Activated CD8-positive, alpha-beta T cell treated with anti-CD3 and anti-CD28 coated beads for 36 hours (primary cell): ENCODE data around the gene ERC2. TPM values are rescaled to one million over a fixed set of nuclear protein-coding genes. Genes with fewer than 3 reads are reported as not detected.

ENCODE experiments used
- ATAC-seq: fragments of 200-7000 bp; cut with Tn5 transposase; one replicate; pipeline ENCODE4 v1.10.0; 2021; ENCODE audit warnings: mild to moderate bottlenecking, moderate library complexity
- CTCF ChIA-PET: fragments of 350-600 bp; sonication (Branson Sonifier 250); formaldehyde crosslinking; loops from one replicate; lab custom pipeline; 2021; ENCODE audit warnings: antibody characterized with exemption; lab: Charles Lee
- POLR2A ChIA-PET: fragments of 350-600 bp; sonication (Branson Sonifier 250); formaldehyde crosslinking; loops from one replicate; lab custom pipeline; 2021; ENCODE audit warnings: antibody characterized with exemption; lab: Charles Lee
- DNase-seq: peaks from one replicate; pipeline ENCODE4 v3.0.0-alpha.2; 2020
- H3K27ac Mint-ChIP-seq: one replicate; pipeline ENCODE4 v1.8.0; 2021; ENCODE audit warnings: mild to moderate bottlenecking, mixed read lengths
- H3K27me3 Mint-ChIP-seq: one replicate; pipeline ENCODE4 v1.8.0; 2021; ENCODE audit warnings: mixed read lengths
- H3K36me3 Mint-ChIP-seq: one replicate; pipeline ENCODE4 v1.8.0; 2021; ENCODE audit warnings: low read depth, mixed read lengths
- H3K4me1 Mint-ChIP-seq: one replicate; pipeline ENCODE4 v1.8.0; 2021; ENCODE audit warnings: low read depth, mixed read lengths
- H3K4me3 Mint-ChIP-seq: one replicate; pipeline ENCODE4 v1.8.0; 2021; ENCODE audit warnings: mild to moderate bottlenecking, moderate library complexity, mixed read lengths
- H3K9me3 Mint-ChIP-seq: one replicate; pipeline ENCODE4 v1.8.0; 2021; ENCODE audit warnings: mixed read lengths
- CTCF ChIP-seq: fragments of 200-600 bp; IDR thresholded peaks from one replicate; pipeline ENCODE4 v1.8.0; 2022; ENCODE audit warnings: antibody characterized with exemption, mild to moderate bottlenecking
- intact Hi-C: fragments of 100-400 bp; cut with micrococcal nuclease; formaldehyde crosslinking; loops from one replicate; pipeline ENCODE4 v1.10.0; 2022
- total RNA-seq, 2 experiments: library from RNA; stranded (reverse); gene quantifications; one replicate each; pipeline ENCODE4 v1.2.3, GENCODE V29; 2021

The ERC2 gene
- total RNA-seq, 2 experiments from 2014 or later: 0.18 to 0.52 TPM

GRCh38 chr3:56154297-56154696 lies 314.0 kb downstream of the ERC2 start:
- Mint-ChIP-seq H3K4me1 (no peaks in the 10 kb centered on the region), H3K36me3 (no peaks in the 10 kb centered on the region), H3K27me3 (no peaks in the 10 kb centered on the region), H3K4me3 (no peak overlapping the region), H3K9me3 (no peaks in the 10 kb centered on the region), H3K27ac (no peak overlapping the region)
- TF ChIP-seq CTCF: no peak
- POLR2A ChIA-PET: interaction anchor here (0.8 kb wide), 1 partner anchor 12 kb away, joined by 3 read pairs; no protein-coding TSS in a partner anchor
- intact Hi-C loops: no loop called here
- DNase-seq (no peak), ATAC-seq (no peak)
- CTCF ChIA-PET: interaction anchor here (0.6 kb wide), 1 partner anchor 601 kb away, joined by 3 read pairs; no protein-coding TSS in a partner anchor

DNA sequence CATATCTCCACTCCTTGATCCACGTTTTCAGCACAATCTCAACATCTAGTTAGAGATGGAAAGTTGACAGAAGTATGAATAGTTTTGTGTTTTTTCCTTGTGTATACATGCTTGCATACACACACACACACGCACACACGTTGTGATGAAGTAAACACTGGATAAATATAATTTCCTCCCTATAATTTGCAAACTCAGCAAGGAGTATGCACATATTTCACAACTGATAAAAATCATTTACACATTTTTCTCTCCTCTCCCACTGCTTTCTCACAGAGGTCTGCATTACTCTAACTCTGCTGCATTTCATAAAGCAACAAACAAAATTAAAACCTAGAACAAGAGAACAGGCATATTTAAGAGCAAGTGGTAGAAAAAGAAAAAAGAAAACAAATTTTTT lies 320.9 kb downstream of the ERC2 start:
- POLR2A ChIA-PET: no interaction called here

DNA sequence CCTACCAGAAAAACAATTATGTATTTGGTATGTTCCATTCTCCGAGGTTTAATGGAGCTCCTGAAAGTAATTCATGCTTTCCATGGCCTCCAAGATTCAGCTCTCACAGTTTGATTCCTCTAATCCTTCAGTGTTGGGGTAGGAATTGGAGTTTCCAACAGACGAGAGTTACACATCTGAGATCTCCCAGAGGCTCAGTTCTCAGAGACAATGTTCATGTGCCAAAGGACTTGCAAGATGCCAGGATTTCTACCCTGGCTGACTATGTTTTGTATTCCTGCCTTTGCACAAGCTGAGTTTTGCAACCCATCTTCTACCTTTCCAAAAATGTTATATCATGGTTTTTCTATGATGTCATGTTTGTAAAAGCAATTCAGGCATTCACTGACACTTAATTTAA lies 322.9 kb downstream of the ERC2 start:
- ATAC-seq: no peak
- H3K9me3 Mint-ChIP-seq: no peaks in the 10 kb centered on the region
- intact Hi-C loops: no loop called here

More for the DNA sequence above, 320.9 kb downstream of the ERC2 start:
- CTCF ChIA-PET: no interaction called here
- Mint-ChIP-seq H3K27me3 (peaks cover 3% of the 10 kb centered on the region), H3K4me1 (no peaks in the 10 kb centered on the region), H3K36me3 (no peaks in the 10 kb centered on the region), H3K4me3 (no peak overlapping the region), H3K9me3 (no peaks in the 10 kb centered on the region), H3K27ac (no peak overlapping the region)
- DNase-seq (no peak), ATAC-seq (no peak)
- intact Hi-C loops: no loop called here
- TF ChIP-seq CTCF: no peak

GRCh38 chr3:56144805-56145204 lies 323.5 kb downstream of the ERC2 start:
- Mint-ChIP-seq H3K27me3 (peaks cover 3% of the 10 kb centered on the region), H3K9me3 (no peaks in the 10 kb centered on the region), H3K4me3 (no peak overlapping the region), H3K27ac (no peak overlapping the region), H3K36me3 (no peaks in the 10 kb centered on the region), H3K4me1 (no peaks in the 10 kb centered on the region)
- no peak for ATAC-seq
- TF ChIP-seq CTCF: no peak
- DNase-seq: no peak
- ChIA-PET POLR2A (no interaction called here), CTCF (no interaction called here)
- intact Hi-C loops: no loop called here

More for the DNA sequence above, 322.9 kb downstream of the ERC2 start:
- ChIA-PET CTCF (no interaction called here), POLR2A (no interaction called here)
- no peak for DNase-seq
- H3K4me3 Mint-ChIP-seq: no peak overlapping the region
- no peaks in the 10 kb centered on the region for H3K36me3 Mint-ChIP-seq
- peaks cover 3% of the 10 kb centered on the region for H3K27me3 Mint-ChIP-seq
- no peak for TF ChIP-seq CTCF
- H3K27ac Mint-ChIP-seq: no peak overlapping the region
- no peaks in the 10 kb centered on the region for H3K4me1 Mint-ChIP-seq

GRCh38 chr3:56137415-56137814 lies 330.9 kb downstream of the ERC2 start:
- no peak for DNase-seq
- ATAC-seq: no peak
- H3K4me1 Mint-ChIP-seq: no peaks in the 10 kb centered on the region
- POLR2A ChIA-PET: interaction anchor here (0.6 kb wide), 1 partner anchor 252 kb away, joined by 3 read pairs; no protein-coding TSS in a partner anchor
- TF ChIP-seq CTCF: no peak
- intact Hi-C loops: no loop called here
- H3K27me3 Mint-ChIP-seq: no peaks in the 10 kb centered on the region
- H3K4me3 Mint-ChIP-seq: no peak overlapping the region
- H3K27ac Mint-ChIP-seq: no peak overlapping the region
- CTCF ChIA-PET: no interaction called here
- H3K9me3 Mint-ChIP-seq: no peaks in the 10 kb centered on the region
- H3K36me3 Mint-ChIP-seq: no peaks in the 10 kb centered on the region
